Endothelial cell of umbilical vein (primary cell): Measurements from ENCODE around the gene SMIM3. TPM values are rescaled to one million over a fixed set of nuclear protein-coding genes. Genes with fewer than 3 reads are reported as not detected.
"Not testable (repeated sequence)": the region's sequence is repeated elsewhere in the genome, so short reads cannot be mapped to it uniquely, and the experiment has no call there.

Experiments used
- BruUV-seq: library from RNA; stranded (reverse); fragments of 400-500 nt; replicated peaks from 2 replicates; lab custom pipeline; 2021; lab: Mats Ljungman, UMichigan
- CTCF ChIA-PET: fragments of 300-600, 350-600 bp; sonication (Branson Sonifier 250); formaldehyde crosslinking; loops from one replicate; lab custom pipeline; 2021; ENCODE audit warnings: antibody characterized with exemption, inconsistent platforms; lab: Charles Lee
- POLR2A ChIA-PET: fragments of 300-600, 350-600 bp; sonication (Branson Sonifier 250); formaldehyde crosslinking; loops from one replicate; lab custom pipeline; 2021; ENCODE audit warnings: antibody characterized with exemption, inconsistent platforms; lab: Charles Lee
- DNase-seq: peaks from one replicate; pipeline ENCODE4 v3.0.0-alpha.2; 2011; ENCODE audit warnings: low read depth, low spot score
- FAIRE-seq: peaks from 2 replicates; lab custom pipeline; 2011; peaks lifted over from hg19 to GRCh38; lab: Jason Lieb, UNC
- H2AFZ ChIP-seq: 2 replicates; pipeline ENCODE4 v1.6.0; 2012; ENCODE audit warnings: low read depth, low read length, control low read depth, inconsistent platforms
- H3K27ac ChIP-seq: 2 replicates; pipeline ENCODE4 v1.5.1; 2011; ENCODE audit warnings: low read depth, mild to moderate bottlenecking, control low read depth, low read length, moderate library complexity; ENCODE audit not compliant: insufficient read depth
- H3K27me3 ChIP-seq, 2 experiments: 2 replicates each; pipeline versions ENCODE4 v1.6.0 to v1.6.1; 2011; ENCODE audit warnings: low read length in 2 of 2, mixed read lengths in 1 of 2; ENCODE audit not compliant: control insufficient read depth in 2 of 2, insufficient read depth in 2 of 2
- H3K36me3 ChIP-seq, 2 experiments: 2 replicates in 1 of 2; 3 replicates in 1 of 2; pipeline ENCODE4 v1.5.1; 2011; ENCODE audit warnings: low read length in 2 of 2, mild to moderate bottlenecking in 1 of 2, moderate library complexity in 1 of 2; ENCODE audit not compliant: control insufficient read depth in 2 of 2, insufficient read depth in 2 of 2; ENCODE audit errors: extremely low read depth in 1 of 2
- H3K4me1 ChIP-seq: 3 replicates; pipeline ENCODE4 v1.5.1; 2011; ENCODE audit warnings: mild to moderate bottlenecking, low read length; ENCODE audit not compliant: control insufficient read depth, insufficient read depth; ENCODE audit errors: extremely low read depth
- H3K4me2 ChIP-seq: 2 replicates; pipeline ENCODE4 v1.6.1; 2011; ENCODE audit warnings: low read length, control low read depth, mixed read lengths; ENCODE audit not compliant: insufficient read depth
- H3K4me3 ChIP-seq, 3 experiments: fragments of 200-600 bp in 1 of 3; sonication (generic), shearing (Covaris generic) in 1 of 3; replicated peaks in 1 of 3; 2 replicates each; pipeline ENCODE4 v1.5.1; 2011 to 2016; ENCODE audit warnings: control low read depth in 3 of 3, low read length in 3 of 3, mild to moderate bottlenecking in 2 of 3, inconsistent platforms in 1 of 3, low read depth in 1 of 3, moderate library complexity in 1 of 3; ENCODE audit not compliant: insufficient read depth in 1 of 3
- H3K79me2 ChIP-seq: 2 replicates; pipeline ENCODE4 v1.6.0; 2012; ENCODE audit warnings: low read length, inconsistent platforms; ENCODE audit not compliant: control insufficient read depth, insufficient read depth
- H3K9ac ChIP-seq: replicated peaks from 2 replicates; pipeline ENCODE3; 2011; ENCODE audit warnings: low read length, control low read depth; ENCODE audit not compliant: insufficient read depth; ENCODE audit errors: extremely low read depth
- H3K9me1 ChIP-seq: replicated peaks from 3 replicates; pipeline ENCODE4 v1.6.0; 2011; ENCODE audit warnings: mild to moderate bottlenecking, low read length; ENCODE audit not compliant: control insufficient read depth, insufficient read depth; ENCODE audit errors: extremely low read depth
- H3K9me3 ChIP-seq: replicated peaks from 2 replicates; pipeline ENCODE4 v1.5.1; 2012; ENCODE audit warnings: low read length, inconsistent platforms; ENCODE audit not compliant: control insufficient read depth, insufficient read depth
- H4K20me1 ChIP-seq: replicated peaks from 2 replicates; pipeline ENCODE3; 2011; ENCODE audit warnings: mild to moderate bottlenecking, low read length; ENCODE audit not compliant: control insufficient read depth, insufficient read depth; ENCODE audit errors: extremely low read depth
- CTCF ChIP-seq, 2 donors: IDR thresholded peaks; 1 replicate in 1 of 2; 2 replicates in 1 of 2; pipeline ENCODE4 v1.5.1; 2011; ENCODE audit warnings: low read length in 2 of 2, mild to moderate bottlenecking in 2 of 2, moderate library complexity in 2 of 2, control low read depth in 1 of 2, inconsistent platforms in 1 of 2, low read depth in 1 of 2; ENCODE audit not compliant: insufficient read depth in 1 of 2; ENCODE audit errors: extremely low read depth in 1 of 2
- EZH2 ChIP-seq: IDR thresholded peaks from 2 replicates; pipeline ENCODE4 v1.6.1; 2012; ENCODE audit warnings: borderline replicate concordance, low read depth, mild to moderate bottlenecking, moderate library complexity, low read length, inconsistent platforms; ENCODE audit not compliant: severe bottlenecking
- FOS ChIP-seq: IDR thresholded peaks from 2 replicates; pipeline ENCODE4 v1.6.1; 2011; ENCODE audit warnings: mild to moderate bottlenecking, low read length, moderate library complexity, borderline replicate concordance; ENCODE audit not compliant: insufficient read depth
- GATA2 ChIP-seq: IDR thresholded peaks from 2 replicates; pipeline ENCODE4 v1.7.0; 2011; ENCODE audit warnings: low read depth, mild to moderate bottlenecking, moderate library complexity, mixed read lengths, low read length; ENCODE audit not compliant: insufficient read length, insufficient read depth
- JUN ChIP-seq: IDR thresholded peaks from 2 replicates; pipeline ENCODE4 v1.6.1; 2011; ENCODE audit warnings: borderline replicate concordance, low read depth; ENCODE audit not compliant: insufficient read length, insufficient read depth
- MAX ChIP-seq: IDR thresholded peaks from 2 replicates; pipeline ENCODE4 v1.6.1; 2011; ENCODE audit not compliant: insufficient read depth, insufficient read length
- MYC ChIP-seq: IDR thresholded peaks from one replicate; pipeline ENCODE4 v1.6.1; 2011; ENCODE audit warnings: mild to moderate bottlenecking, low read depth, low read length
- POLR2A ChIP-seq: IDR thresholded peaks from 2 replicates; pipeline ENCODE4 v1.6.1; 2012; ENCODE audit warnings: low read depth, mild to moderate bottlenecking, control low read depth, low read length
- POLR2AphosphoS5 ChIP-seq: IDR thresholded peaks from 2 replicates; pipeline ENCODE4 v1.6.1; 2012; ENCODE audit warnings: low read depth, mild to moderate bottlenecking, control low read depth, low read length, moderate library complexity; ENCODE audit not compliant: insufficient read depth
- dilution Hi-C: fragments of 300-500 bp; cut with MboI; formaldehyde crosslinking; loops from one replicate; pipeline ENCODE4 v1.15.0; 2019; ENCODE audit warnings: low sequenced_read_pairs; ENCODE audit not compliant: extremely low pct_ligation_motif_present
- intact Hi-C: fragments of 100-400 bp; cut with micrococcal nuclease; formaldehyde crosslinking; loops from one replicate; pipeline ENCODE4 v1.10.0; 2022
- polyA plus RNA-seq, 4 experiments: library from polyadenylated mRNA; depleted of rRNA in 3 of 4; stranded (reverse) in 3 of 4; unstranded in 1 of 4; fragments of >200 nt; gene quantifications; 2 replicates each; pipeline versions ENCODE4 v1.2.1 to v1.2.3, GENCODE V29; 2011 to 2012; ENCODE audit warnings: missing spikeins in 1 of 4
- total RNA-seq: library from RNA; stranded (reverse); gene quantifications from 2 replicates; pipeline ENCODE4 v1.2.3, GENCODE V29; 2021

Gene SMIM3
- total and polyA plus RNA-seq, 2 donors (not counting 3 experiments of a cell fraction or from before 2014, with no cell fraction given) = 1.0 to 2.0 TPM

- H3K9ac ChIP-seq = no peak overlapping the region
- H3K4me3 ChIP-seq = no peak overlapping the region
- BruUV-seq = no TSS peak
- peaks cover 0 to 2% of the 10 kb centered on the region in 2 experiments for H3K27me3 ChIP-seq
- ChIA-PET CTCF (interaction anchor here (1.3 kb wide), 1 partner anchor 29 kb away, joined by 4 read pairs; no protein-coding TSS in a partner anchor), POLR2A (no interaction called here)
- no peaks in the 10 kb centered on the region for H3K79me2 ChIP-seq
- FAIRE-seq = no peak
- dilution Hi-C loops (no loop called here), intact Hi-C loops (no loop called here)
- DNase-seq = no peak
- no peaks in the 10 kb centered on the region for H3K9me3 ChIP-seq
- no peaks in the 10 kb centered on the region for H4K20me1 ChIP-seq
- no peak overlapping the region for H2AFZ ChIP-seq
- TF ChIP-seq FOS = no peak
- TF ChIP-seq JUN = no peak
- no peak for TF ChIP-seq GATA2
- no peak for TF ChIP-seq CTCF (IDR thresholded peaks at IDR 0.05; ENCODE audit: extremely low read depth in 1 of 2, insufficient read depth in 1 of 2, low read depth in 1 of 2, low read length in 2 of 2)
- TF ChIP-seq MYC = no peak
- no peak for TF ChIP-seq MAX
- no peak for TF ChIP-seq EZH2
- no peak for TF ChIP-seq POLR2A
- TF ChIP-seq POLR2AphosphoS5 = no peak
- H3K36me3 ChIP-seq = no peaks in the 10 kb centered on the region
- no peak overlapping the region for H3K4me2 ChIP-seq
- no peak overlapping the region for H3K27ac ChIP-seq
- H3K4me1 ChIP-seq = no peaks in the 10 kb centered on the region
- H3K9me1 ChIP-seq = no peaks in the 10 kb centered on the region
Observed at GRCh38 chr5:150829744-150830143, 51.2 kb downstream of the SMIM3 start.

- CTCF ChIA-PET, intact Hi-C loops, H3K9ac ChIP-seq, H3K9me1 ChIP-seq, H3K36me3 ChIP-seq, H3K4me1 ChIP-seq, H3K27ac ChIP-seq, H3K4me2 ChIP-seq, H3K4me3 ChIP-seq, H4K20me1 ChIP-seq, H3K27me3 ChIP-seq, H2AFZ ChIP-seq, dilution Hi-C loops, H3K79me2 ChIP-seq, H3K9me3 ChIP-seq, POLR2A ChIA-PET, FAIRE-seq, DNase-seq, BruUV-seq: not testable (repeated sequence)
Observed at GRCh38 chr5:150831821-150832220, 53.3 kb downstream of the SMIM3 start.
